ENCODE data around the gene GLS2.
"Not testable (repeated sequence)": the region's sequence is repeated elsewhere in the genome, so short reads cannot be mapped to it uniquely, and the experiment has no call there.

GLS2 gene

DNA sequence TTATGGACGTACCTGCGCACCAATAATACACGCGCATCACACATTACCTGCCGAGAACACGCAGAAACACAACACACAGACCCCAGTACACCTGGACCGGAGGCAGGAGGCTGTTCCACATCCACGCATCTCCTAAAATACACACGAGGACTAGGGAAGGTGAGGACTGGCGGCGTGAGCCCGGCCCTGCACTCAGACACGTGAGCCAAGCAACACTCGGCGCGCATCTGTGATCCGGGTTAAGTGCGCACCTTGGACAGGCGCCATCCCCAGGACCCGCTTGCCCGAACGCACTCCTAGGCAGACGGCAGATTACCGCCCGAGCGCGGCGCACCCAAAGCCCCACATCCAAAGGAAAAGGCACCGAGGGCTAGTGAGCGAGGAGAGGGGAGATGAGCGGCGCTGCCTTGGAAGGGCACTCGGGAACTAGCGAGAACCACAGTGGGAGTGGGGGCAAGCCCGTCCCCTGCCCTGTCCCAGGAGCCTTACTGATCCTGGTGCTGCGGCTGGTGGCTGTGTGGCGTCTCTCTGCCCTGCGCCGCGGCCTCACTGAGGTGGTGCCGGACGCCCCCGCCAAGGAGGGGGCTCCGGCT, 417 bp downstream of the GLS2 start:
- peak; percentile 81 for DNase-seq

DNA sequence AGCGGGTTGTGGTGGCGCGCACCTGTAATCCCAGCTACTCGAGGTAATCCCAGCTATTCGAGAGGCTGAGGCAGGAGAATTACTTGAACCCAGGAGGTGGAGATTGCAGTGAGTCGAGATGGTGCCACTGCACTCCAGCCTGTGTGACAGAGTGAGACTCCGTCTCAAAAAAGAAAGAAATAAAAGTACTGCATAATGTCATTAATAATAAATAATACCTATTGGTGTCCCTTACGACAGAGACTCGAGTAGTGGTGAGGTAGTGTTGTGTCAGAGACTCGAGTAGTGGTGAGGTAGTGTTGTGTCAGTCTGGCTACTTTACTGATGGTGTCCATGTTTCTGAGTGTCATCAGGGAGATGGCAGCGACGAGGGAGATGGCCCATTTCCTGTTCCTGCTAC, 1.3 kb downstream of the GLS2 start:
- DNase-seq: no peak

DNA sequence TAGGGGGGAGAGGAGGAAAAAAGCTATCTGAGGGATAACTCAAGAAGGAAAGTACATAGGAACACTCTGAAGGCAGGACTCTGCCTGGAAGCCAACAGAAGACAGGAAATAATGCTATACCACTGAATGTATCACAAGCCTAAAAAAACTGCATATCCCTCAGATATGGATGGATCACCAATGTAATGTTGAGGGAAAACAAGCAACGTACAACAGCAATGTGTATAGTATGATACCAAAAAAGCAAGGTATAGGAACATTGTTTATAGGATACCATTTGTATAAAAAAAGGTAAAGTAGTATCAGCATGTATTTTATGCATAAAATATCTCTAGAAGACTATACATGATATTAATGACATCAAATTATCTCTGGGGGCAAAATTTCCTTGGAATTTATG, 3.4 kb downstream of the GLS2 start:
- no peak for DNase-seq

DNA sequence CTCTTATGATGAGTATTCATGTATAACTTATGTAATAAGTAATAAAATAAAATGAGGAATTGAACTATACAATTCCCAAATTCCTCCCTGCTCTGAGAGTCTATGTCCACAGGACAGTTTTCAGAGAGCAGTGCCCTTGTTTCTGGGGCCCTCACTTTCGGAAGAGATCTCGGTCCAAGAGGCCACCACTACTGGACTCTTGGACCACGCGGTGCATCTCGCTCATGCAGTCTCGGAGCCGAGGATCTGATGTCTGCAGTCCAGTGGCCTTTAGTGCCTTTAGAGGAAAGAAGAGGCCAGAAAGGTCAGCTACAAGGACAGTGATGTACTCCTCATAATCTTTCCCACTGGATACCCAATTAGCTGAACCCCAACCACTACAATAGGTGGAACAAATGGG, 8.3 kb downstream of the GLS2 start:
- DNase-seq: no peak

DNA sequence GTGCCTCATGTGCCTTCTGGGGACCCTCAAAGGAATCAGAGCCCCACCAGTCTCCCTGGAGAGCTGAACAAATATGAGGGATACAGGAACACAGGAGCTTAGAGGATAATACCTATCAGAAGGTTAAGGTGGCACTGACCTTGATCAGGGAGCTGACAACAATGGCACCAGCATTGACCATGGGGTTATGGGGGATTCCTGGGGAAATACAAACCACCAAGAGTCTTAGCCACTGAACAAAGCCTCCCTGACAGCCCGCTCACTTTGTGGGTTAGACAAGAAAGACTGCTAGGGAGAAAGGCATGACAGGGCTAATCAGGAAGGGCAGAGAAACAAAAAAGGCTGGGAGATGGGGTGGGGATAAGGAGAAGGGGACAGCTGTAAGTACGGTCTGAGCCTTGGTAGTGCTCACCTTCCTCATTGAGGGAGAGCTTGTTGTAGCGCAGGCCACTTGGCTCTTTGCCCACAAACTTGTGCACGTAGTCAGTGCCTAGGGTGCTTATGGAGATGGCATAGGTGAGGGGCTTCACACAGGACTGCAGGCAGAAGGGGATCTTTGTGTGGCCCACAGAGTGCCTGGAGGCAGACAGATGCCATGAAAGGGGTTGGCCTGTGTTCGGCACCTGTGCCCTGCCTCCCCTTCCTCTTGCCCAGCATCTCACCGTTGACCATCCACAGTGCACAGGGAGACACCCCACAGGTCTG, 10.3 kb downstream of the GLS2 start:
- DNase-seq: no peak

DNA sequence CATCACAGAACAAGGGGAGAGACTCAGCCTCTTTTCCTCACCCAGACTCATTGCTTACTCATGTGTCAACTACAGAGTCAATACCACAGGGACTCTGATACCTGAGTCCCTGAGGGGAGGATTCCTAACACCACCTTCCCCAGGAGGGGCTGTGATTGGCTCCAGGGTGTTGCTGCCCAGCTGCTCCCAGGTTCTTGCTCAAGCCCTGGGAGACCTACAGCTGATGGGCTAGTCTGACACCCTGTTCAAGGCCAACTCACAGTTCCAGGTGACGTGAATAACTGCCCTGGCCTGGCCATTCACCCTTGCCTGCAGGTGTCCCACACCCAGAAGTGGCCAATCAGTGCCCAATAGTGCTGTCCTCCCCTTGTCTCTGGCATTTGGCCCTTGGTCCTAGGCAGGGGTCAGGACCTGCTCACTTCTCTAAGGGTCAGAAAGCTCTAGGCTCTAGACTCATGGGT, 11.0 kb downstream of the GLS2 start:
- DNase-seq: no peak

DNA sequence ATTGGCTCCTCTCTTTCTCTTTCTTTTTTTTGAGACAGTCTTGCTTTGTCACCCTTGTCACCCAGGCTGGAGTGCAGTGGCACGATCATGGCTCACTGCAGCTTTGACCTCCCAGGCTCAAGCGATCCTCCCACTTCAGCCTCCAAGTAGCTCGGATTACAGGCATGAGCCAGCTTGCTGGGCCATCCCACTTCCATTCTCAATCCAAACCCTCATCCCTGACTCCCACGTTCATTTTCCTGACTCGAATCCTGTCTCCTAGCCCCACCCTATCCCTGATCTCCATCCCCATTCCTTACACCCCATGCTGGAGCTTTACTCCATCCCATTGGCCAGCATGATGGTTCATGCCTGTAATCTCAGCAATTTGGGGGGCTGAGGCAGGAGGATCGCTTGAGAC, 11.8 kb downstream of the GLS2 start:
- no peak for DNase-seq

DNA sequence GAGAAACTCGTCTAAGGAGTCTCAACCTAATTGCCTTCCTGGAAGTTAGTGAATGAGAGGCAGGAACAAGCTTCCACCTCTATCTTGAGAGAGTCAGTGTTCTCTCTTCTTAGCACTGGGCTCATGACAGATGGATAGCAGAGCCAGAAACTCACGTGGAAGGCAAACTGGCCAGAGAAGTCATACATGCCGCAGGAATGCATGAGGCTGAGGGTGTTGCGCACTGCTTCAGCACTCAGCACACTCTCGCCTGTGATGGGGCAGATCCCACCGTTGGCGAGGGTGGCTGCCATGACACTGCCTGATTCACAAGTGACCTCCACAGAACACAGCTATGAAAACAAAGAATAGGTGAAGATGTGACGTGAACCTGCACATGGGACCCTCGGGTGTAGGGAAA, 13.6 kb downstream of the GLS2 start:
- no peak for DNase-seq

DNA sequence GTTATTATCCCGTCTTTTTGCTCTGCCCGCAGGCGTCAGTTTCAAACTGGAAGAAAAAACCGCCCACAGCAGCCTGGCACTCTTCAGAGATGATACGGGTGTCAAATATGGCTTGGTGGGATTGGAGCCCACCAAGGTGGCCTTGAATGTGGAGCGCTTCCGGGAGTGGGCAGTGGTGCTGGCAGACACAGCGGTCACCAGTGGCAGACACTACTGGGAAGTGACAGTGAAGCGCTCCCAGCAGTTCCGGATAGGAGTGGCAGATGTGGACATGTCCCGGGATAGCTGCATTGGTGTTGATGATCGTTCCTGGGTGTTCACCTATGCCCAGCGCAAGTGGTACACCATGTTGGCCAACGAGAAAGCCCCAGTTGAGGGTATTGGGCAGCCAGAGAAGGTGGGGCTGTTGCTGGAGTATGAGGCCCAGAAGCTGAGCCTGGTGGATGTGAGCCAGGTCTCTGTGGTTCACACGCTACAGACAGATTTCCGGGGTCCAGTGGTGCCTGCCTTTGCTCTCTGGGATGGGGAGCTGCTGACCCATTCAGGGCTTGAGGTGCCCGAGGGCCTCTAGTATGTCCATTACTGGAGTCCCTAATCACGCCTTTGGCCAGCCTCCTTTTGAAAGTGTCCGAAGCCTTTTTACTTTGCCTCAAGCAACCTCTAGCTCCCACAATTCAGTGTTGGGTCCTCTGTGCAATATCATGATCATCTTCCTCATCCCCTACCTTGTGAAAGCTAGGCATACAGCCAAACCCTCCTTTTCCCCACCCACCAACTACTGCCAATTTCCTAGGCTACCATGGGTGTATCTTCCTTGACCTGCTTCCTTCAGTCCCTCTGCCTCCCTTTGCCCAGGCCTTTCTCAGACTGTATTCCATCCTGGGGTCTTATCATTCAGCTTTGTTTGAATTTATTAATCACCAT, 18.7 kb downstream of the GLS2 start:
- peak; percentile 57 for DNase-seq

DNA sequence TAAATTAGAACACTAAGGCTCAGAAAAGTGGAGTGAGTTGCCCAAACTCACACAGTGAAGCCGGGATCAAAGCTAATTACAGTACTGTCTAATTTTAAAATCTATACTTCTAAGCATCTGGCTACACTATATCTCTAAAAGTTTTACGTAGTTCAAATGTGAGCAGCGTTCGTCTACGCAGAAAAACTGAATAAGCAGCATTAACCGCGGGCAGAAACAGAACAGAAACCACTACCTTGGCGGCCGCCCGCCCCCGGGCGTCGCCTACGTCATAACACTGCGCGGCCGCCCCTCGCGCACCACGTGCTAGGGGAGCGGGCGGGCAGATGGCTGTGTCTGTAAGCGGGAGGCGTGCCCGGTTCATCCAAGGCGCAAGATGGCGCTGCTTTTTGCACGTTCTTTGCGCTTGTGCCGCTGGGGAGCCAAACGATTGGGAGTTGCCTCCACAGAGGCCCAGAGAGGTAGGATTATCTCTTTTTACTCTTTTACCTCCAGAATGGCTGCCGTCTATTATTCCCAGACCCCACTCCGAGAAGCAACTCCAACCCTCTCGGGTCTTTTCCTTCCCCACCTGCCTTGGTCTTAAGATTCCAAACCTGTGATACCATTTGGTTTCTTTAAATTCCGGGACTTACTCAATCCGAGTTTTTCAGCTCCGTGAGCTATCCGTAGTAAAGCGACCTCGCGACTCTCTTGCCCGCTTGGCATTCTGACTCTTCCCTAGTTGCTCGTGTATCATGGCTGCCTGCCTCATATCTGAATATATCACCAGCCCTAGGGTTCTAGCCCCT, 19.6 kb downstream of the GLS2 start, which contains the start of gene SPRYD4:
Gene SPRYD4 (plus strand): TSS at position 363 of the 791 bp plus-strand sequence. CDS start 14 bp downstream, at position 377.
- DNase-seq: peak; percentile 98

DNA sequence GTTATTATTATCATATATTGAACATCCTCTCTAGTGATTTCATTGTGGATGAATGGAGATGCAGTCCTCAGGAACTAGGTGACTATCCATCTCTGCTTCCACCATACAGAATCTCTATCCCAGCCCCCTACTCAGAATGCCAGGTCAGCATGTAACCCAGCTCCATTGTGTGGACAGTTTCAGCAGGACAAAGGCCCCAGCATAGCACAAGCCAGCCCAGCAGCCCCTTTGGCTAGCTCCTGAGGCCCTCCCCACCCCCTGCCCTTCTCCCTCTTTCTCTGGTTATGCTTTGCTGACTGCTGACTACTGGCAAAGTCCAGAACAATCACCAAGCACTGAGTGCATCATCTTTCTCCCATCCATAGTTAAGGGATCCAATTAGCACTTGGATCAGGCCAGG, 25.4 kb downstream of the GLS2 start:
- no peak for DNase-seq

DNA sequence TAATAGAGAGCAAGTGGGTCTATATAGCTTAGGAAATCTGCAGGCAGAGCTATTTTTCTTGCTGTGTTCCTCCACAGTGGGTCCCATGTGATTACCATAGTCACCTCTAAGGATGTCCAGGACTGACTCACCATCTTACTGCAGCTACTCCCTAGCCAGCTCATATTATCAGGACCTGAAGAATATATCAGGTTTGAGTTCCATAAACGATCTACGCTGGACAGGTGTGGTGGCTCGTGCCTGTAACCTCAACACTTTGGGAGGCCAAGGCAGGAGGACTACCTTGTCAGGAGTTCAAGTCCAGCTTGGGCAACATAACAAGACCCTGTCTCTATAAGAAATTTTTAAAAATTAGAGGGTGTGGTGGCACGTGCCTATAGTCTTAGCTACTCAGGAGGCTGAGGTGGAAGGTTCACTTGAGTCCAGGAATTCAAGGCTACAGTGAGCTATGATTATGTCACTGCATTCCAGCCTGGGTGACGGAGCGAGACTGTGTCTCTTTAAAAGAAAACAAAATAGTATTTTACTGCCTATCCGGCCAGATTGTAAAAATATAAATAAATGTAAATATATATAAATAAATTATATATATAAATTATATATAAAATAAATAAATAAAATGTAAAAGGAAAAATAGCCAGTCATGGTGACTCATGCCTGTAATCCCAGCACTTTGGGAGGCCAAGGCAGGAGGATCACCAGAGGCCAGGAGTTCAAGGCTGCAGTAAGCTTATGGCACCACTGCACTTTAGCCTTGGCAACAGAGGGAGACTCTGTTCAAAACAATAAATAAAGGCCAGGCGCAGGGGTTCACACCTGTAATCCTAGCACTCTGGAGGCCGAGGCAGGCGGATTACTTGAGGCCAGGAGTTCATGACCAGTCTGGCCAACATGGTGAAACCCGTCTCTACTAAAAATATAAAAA, 26.5 kb downstream of the GLS2 start:
- DNase-seq: no peak

DNA sequence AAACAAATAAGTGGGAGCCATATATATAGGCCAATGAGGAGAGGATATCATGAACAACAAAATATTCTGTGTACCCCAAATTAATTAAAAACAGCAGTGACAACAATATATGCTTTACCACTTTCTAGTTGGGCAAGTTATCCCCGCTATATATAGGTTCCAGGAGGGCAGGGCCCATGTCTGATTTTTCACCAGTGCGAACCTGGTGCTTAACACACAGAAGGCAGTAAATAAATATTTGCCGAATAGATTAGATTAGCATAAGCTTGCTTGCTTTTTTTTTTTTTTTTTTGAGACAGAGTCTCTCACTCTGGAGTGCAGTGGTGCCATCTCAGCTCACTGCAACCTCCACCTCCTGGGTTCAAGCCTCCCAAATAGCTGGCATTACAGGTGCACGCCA, 30.1 kb downstream of the GLS2 start:
- no peak for DNase-seq

DNA sequence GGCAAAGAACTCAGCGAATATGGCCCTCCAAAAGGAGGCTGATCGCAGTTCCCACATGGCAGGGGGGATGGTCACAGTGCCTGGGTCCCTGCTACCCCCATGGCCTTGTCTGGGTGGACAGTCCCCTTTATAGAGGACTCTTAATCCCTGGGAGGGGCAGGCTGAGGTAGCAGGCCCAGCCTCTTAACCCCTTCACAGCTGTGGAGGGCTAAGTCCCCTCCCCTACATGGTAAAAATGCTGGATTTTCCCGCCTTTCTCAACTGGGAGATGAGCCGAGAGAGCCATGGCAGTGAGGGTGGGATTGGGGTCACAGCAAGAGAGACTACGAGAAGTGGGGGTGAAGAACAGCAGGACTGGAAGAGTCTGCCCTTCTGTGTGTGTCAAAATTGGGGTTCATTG, 33.4 kb downstream of the GLS2 start, which contains the start of gene MIP:
Gene MIP (minus strand): TSS at position 101 of the 400 bp plus-strand sequence. CDS start 44 bp downstream, at position 57.
- no peak for DNase-seq

DNA sequence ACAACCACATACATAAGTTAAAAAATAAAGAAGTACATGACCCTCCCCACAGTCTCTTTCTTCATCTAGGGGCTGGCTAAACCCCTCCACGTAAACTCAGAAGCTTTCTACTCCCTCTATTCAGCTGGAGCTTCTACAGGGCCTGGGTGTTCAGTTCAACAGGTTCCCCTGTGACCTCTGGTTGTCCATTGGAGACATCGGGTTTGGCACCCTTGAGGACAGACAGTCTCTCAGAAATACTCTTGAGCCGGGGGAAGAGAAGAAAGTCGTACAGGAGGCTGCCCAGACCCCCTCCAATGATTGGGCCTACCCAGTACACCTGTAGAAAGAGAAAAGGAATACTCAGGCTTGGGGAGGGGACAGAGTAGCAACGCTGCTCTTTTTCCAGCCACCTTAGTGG, 36.8 kb downstream of the GLS2 start:
- DNase-seq: no peak

DNA sequence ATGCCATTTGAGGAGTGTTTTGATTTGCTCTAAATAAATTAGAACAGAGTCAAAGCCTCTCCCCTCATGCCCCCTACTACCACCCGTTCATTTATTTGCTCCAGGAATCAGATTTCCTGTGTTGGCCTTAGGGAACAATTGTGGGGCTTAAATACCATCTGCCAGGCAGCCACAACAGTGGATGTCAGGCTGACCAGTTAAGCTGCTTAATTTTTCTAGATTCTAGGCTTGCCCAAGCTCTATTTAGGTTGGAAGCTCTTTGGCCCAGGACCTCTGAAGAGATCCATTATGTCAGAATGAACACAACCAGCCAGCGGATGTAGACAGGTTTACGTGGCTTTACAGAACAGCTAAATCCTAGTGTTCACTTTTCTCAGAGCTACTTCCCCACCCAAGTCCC, 37.7 kb downstream of the GLS2 start:
- DNase-seq: peak; percentile 89

DNA sequence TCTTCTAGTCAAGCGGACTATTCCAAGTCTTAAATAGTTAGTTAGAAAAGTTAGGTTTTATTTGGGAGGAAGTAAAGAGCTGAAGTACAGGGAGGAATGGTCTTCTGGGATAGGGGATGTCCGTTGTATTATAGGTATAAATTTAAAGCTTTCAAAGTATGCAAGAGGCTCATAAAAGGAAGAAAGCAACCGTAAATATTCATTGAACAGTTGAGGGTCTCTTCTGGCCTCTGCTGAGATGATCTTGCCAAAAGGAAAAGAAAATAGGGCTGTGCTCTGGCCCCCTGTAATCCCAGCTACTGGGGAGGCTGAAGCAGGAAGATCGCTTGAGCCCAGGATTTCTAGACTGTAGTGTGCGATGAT, 38.4 kb downstream of the GLS2 start:
- peak; percentile 55 for DNase-seq

DNA sequence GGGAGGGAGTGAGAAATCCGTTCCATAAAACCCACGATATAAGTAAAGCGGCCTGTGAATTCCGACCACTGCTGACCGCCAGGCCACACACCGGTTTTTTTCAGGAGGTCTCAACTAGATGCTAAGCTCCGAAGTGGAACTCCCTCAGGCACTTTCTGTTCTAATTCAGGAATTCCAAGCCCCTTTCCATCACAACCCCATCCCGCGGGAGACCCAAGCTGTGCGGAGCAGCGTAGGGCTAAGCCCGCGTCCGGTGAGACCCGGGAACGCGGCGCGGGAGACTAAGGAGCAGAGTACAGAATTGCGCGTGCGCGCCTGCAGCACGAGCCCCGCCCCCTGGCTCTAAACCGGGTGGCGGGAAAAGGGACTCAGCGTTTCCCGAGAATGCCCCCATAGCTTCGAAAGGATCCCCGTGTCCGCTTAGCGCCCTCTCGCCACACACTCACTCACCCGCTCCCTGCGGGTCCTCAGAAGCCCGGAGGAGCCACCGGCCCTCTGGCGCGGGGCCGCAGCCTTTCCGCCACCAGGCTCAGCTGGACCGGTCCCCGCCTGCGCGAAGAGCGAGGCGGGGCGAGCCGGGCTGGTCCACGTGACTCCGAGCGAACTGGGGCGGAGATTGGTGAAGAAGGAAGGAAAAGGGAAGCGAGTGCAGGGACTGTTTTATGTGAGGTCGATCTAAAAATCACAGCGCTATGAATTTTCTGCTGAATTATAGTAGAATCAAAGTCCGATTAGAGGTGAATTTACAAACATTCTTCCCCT, 38.9 kb downstream of the GLS2 start, which contains the start of gene TIMELESS:
Gene TIMELESS (minus strand): TSS at position 567 of the 762 bp plus-strand sequence. CDS start 15,256 bp downstream, outside the sequence.
- peak; percentile 97 for DNase-seq

DNA sequence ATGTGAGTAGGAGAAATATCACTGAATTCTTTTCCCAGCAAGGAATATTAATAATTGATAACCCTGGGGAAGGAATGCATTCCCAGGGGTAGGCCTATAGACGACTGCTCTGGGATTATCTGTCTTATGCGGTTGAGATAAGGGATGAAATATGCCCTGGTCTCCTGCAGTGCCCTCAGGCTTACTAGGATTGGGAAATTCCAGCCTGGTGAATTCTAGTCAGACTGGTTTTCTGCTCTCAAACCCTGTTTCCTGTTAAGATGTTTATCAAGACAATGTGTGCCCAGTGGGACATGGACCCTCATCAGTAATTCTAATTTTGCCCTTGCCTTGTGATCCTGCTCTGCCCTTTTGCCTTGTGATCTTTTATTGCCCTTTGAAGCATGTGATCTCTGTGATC, 44.8 kb downstream of the GLS2 start:
- DNase-seq: not testable (repeated sequence)

DNA sequence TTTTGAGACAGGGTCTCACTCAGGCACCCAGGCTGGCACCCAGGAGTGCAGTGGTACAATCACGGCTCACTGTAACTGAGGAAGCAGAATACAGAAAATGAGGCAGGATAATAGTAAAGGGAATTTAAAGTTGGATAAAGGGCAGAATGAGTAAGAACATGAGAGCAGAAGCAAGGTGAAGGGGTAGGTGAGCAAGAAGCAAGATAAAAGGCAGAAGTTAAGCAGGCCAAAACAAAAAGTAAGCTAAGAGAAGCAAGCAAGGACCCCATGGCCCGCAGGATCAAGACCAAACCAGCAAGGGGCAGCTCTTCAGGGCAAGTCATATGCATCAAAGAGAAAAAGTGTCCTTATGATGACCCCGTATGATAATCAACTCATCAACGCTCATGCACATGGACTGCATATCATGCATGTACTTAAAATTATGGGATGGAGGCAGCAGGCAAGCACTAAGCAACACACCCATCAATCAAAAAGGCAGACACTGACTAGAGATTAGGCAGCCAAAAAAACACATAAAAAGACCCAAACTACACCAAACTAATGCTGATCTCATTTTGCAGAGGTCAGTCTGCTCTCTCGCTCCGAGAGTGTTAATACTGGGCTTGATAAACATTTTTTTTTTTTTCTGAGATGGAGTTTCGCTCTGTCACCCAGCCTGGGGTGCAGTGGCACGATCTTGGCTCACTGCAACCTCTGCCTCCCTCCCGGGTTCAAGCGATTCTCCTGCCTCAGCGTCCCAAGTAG, 50.4 kb downstream of the GLS2 start:
- DNase-seq: no peak
